Stimulated activated naive B cell treated with anti-CD40 and anti-IgM and Interleukin-4, amounts not matched to agents 10 μg/mL and 1 μg/mL and 100 μg/mL, for 72 hours (primary cell): Measurements from ENCODE around the gene CEP112.
A peak's percentile ranks its signal among the peaks of the same experiment; 100 is the strongest.

Source experiments
- ATAC-seq, 2 donors: fragments of 150-1000 bp; cut with Tn5 transposase; replicated peaks; 2 replicates each; pipeline ENCODE4 v1.10.0; 2021; ENCODE audit warnings: moderate library complexity in 1 of 2
- DNase-seq: peaks from one replicate; pipeline ENCODE4 v3.0.0; 2021
- H3K27ac Mint-ChIP-seq: one replicate; pipeline ENCODE4 v1.8.0; 2022; ENCODE audit warnings: mild to moderate bottlenecking, mixed read lengths
- H3K27me3 Mint-ChIP-seq, 2 donors: one replicate each; pipeline ENCODE4 v1.8.0; 2022; ENCODE audit warnings: mixed read lengths in 2 of 2
- H3K36me3 Mint-ChIP-seq, 2 donors: one replicate each; pipeline ENCODE4 v1.8.0; 2022; ENCODE audit warnings: mixed read lengths in 2 of 2, mild to moderate bottlenecking in 1 of 2
- H3K4me1 Mint-ChIP-seq, 2 donors: one replicate each; pipeline ENCODE4 v1.8.0; 2022; ENCODE audit warnings: mixed read lengths in 2 of 2, mild to moderate bottlenecking in 1 of 2
- H3K4me3 Mint-ChIP-seq, 2 donors: one replicate each; pipeline ENCODE4 v1.8.0; 2022; ENCODE audit warnings: mild to moderate bottlenecking in 2 of 2, mixed read lengths in 2 of 2, moderate library complexity in 1 of 2
- H3K9me3 Mint-ChIP-seq, 2 donors: one replicate each; pipeline ENCODE4 v1.8.0; 2022; ENCODE audit warnings: mixed read lengths in 2 of 2, mild to moderate bottlenecking in 1 of 2

CEP112 gene

DNA sequence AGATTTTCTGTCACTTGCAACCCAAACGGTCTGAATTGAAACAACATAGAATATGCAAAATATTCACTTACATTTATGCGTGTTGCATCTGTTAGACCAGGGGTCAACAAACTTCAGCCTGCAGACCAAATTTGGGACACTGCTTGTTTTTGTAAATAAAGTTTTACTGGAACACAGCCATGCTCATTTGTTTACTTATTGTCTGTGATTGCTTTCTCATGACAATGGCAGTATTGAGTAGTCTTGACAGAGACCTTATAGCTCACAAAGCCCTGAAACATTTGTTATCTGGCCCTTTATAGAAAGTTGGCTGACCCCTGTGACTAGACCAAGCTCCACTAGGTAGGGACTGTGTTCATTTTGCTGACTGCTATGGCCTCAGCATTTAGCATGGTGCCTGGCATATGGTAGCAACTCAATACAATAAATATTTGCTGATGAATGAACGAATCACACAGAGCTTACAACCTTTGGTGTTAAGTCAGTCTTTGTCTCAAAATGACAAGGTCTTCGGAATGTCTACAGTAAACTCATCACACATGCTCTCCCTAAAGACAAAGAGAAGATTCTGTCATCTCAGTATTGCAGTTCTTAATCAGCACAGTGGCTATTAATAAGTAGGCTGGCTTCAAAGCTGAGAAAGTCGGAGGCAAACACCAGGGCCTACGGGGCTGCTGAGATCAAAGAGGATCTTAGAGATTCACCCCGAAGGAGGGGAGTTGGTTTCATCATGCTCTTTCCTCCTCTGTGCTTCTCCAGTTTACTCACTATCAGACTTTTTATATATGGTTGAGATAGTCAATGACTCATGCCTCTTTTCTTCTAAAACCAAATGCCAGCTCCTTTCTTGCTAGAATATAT is 535.3 kb downstream of the CEP112 start:
- no peak overlapping the region for H3K27ac Mint-ChIP-seq

DNA sequence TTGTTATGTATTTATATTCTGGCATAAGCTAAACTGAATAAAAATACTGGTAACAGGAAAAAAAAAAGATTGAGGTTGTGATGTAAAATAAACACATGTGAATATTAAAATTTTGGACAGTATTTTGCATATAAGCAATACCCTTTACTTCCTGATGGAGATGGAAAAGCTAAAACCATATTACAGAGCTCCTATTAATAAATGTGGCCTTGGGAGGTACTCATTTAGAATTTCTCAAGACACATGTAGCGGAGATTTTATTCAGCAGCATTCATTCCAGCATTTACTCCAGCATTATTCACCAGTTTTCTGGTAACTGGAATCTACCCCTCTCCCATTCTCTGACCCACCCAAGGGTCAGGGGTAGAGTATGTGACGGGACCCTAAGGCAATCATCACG is 536.2 kb downstream of the CEP112 start:
- Mint-ChIP-seq H3K4me3 (no peak overlapping the region), H3K9me3 (peaks cover 5% of the 10 kb centered on the region in 2 donors), H3K4me1 (no peaks in the 10 kb centered on the region), H3K36me3 (peaks cover 0 to under 1% of the 10 kb centered on the region in 2 donors), H3K27ac (no peak overlapping the region), H3K27me3 (peaks cover 3 to 16% of the 10 kb centered on the region in 2 donors)
- DNase-seq, result no peak
- no peak for ATAC-seq

More for the DNA sequence above, 535.3 kb downstream of the CEP112 start:
- DNase-seq, result no peak
- H3K4me3 Mint-ChIP-seq, result no peak overlapping the region
- peaks cover 6 to 7% of the 10 kb centered on the region in 2 donors for H3K9me3 Mint-ChIP-seq
- peak; percentile 67 to 74 for ATAC-seq
- H3K36me3 Mint-ChIP-seq, result peaks cover 0 to 1% of the 10 kb centered on the region in 2 donors
- no peaks in the 10 kb centered on the region for H3K4me1 Mint-ChIP-seq
- peaks cover 1 to 19% of the 10 kb centered on the region in 2 donors for H3K27me3 Mint-ChIP-seq

DNA sequence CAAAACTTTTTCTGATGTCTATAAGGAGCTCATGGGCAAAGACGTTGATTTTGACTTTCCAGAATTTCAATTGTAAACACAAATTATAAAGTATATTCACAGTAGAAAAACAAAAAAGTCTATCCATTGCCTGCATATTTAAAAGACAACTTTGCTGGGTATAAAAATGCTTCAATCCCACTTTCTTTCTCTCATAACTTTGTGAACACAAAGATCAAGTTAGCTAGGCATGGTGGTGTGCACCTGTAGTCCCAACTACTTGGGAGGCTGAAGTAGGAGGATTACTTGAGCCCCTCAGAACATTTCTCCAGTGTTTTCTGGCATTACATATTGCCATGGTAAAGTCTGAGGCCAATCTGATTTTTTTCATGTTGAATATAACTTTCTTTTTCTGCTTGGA is 547.4 kb downstream of the CEP112 start:
- peaks cover 3 to 4% of the 10 kb centered on the region in 2 donors for H3K36me3 Mint-ChIP-seq
- DNase-seq (no peak), ATAC-seq (no peak)
- peaks cover 15 to 18% of the 10 kb centered on the region in 2 donors for H3K9me3 Mint-ChIP-seq
- peaks cover 0 to 6% of the 10 kb centered on the region in 2 donors for H3K4me1 Mint-ChIP-seq
- no peak overlapping the region for H3K4me3 Mint-ChIP-seq
- no peaks in the 10 kb centered on the region for H3K27me3 Mint-ChIP-seq
- no peak overlapping the region for H3K27ac Mint-ChIP-seq

DNA sequence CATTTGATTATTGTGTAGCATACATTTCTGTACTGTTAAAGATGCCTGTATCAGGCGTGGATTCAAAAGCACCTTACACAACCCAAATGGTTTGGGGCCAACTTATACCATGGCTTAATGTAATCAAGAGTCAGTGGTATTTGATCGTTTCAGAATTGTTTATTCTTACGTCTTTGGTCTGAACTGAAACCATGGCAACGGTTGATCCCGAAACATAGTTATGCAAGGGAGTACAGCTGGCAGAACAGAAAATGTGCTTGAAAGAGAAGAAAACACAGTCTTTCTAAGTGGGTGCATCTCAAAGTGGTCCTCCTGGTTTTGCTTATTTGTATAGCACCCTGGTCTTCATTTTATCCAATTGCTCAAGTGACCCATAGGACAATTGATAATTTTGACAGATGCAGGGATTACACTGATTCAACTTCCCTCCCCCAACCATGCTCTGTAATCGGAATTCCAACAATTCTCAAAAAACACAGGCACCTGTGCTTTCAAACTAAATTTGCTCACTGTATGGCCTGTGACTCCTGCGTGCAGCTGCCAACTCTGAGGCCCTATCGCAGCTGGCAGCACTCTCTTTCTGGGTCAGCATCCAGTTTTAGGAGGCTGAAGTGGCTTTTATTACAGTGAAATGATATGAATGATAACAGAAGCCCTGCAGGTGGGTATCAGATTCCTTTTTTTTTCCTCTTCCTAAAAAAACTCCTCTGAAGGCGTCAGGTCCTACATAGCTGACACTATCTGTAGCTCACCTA is 553.5 kb downstream of the CEP112 start:
- H3K27me3 Mint-ChIP-seq, result no peaks in the 10 kb centered on the region
- DNase-seq (no peak), ATAC-seq (no peak)
- H3K27ac Mint-ChIP-seq, result no peak overlapping the region
- peaks cover 3 to 7% of the 10 kb centered on the region in 2 donors for H3K9me3 Mint-ChIP-seq
- peaks cover 4 to 7% of the 10 kb centered on the region in 2 donors for H3K36me3 Mint-ChIP-seq
- H3K4me1 Mint-ChIP-seq, result peaks cover 0 to 6% of the 10 kb centered on the region in 2 donors
- H3K4me3 Mint-ChIP-seq, result no peak overlapping the region

DNA sequence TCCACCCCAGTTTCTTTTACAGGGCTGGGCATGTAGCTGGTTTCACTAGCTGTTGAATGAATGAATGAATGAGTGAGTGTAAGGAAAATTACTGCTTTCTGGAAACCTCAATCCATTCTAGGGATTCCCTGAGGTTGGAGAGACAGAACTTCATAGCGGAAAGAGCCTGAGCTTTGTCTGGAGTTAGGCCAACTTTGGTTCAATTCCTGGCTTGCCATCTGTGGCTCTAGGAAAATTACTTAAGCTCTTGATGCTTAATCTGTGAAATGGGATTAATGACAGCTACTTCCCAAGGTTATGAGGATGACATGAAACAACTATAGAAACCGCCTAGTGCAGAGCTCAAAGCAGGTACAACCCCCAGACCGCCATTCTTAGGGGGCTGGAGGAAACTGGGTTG is 554.1 kb downstream of the CEP112 start:
- Mint-ChIP-seq H3K4me3 (no peak overlapping the region), H3K27ac (no peak overlapping the region), H3K36me3 (peaks cover 4 to 7% of the 10 kb centered on the region in 2 donors), H3K4me1 (peaks cover 0 to 2% of the 10 kb centered on the region in 2 donors), H3K9me3 (peaks cover 3 to 7% of the 10 kb centered on the region in 2 donors), H3K27me3 (no peaks in the 10 kb centered on the region)
- no peak for ATAC-seq
- no peak for DNase-seq

DNA sequence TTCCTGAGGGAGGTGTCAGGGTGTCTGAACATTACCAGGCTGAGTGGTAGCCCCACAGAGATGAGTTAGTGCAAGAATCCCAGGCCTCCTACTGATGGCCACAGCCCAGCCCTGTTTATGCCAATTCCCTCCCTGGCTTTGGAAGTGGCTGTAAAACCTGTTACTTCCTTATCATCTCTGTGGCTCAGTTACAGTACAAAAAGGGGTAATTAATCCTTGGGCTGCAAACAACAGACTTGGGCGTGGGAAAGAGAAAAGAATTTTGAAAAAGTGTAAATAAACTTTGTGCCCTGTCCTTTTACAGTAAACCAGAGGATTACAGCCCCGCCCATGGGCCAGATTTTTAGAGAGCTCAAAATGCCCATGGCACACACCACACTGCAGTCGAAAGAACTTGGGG is 557.4 kb downstream of the CEP112 start:
- H3K27ac Mint-ChIP-seq, result no peak overlapping the region
- H3K9me3 Mint-ChIP-seq, result no peaks in the 10 kb centered on the region
- ATAC-seq (no peak), DNase-seq (no peak)
- no peaks in the 10 kb centered on the region for H3K4me1 Mint-ChIP-seq
- no peak overlapping the region for H3K4me3 Mint-ChIP-seq
- no peaks in the 10 kb centered on the region for H3K27me3 Mint-ChIP-seq
- peaks cover 0 to 4% of the 10 kb centered on the region in 2 donors for H3K36me3 Mint-ChIP-seq

DNA sequence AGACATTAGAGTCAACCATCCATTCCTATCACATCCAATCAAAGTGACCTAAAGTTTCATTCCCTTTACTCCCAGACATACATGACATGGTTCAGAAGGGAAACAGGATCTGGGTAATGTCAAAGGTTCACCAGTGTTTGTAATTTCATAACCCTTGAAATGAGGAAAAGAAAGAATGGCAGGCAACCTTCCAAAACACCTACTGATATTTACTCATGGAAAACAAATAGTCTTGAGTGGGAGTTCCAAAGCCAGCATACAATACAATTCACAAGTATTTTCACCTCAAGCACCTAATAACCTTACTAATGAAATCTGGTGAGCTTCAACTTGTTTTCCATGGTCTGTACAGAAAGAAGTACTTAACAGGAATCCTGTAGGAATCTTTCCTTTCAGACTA is 557.9 kb downstream of the CEP112 start:
- Mint-ChIP-seq H3K9me3 (no peaks in the 10 kb centered on the region), H3K36me3 (peaks cover 0 to 4% of the 10 kb centered on the region in 2 donors), H3K27me3 (no peaks in the 10 kb centered on the region), H3K4me1 (no peaks in the 10 kb centered on the region), H3K4me3 (no peak overlapping the region), H3K27ac (no peak overlapping the region)
- ATAC-seq (no peak), DNase-seq (no peak)

DNA sequence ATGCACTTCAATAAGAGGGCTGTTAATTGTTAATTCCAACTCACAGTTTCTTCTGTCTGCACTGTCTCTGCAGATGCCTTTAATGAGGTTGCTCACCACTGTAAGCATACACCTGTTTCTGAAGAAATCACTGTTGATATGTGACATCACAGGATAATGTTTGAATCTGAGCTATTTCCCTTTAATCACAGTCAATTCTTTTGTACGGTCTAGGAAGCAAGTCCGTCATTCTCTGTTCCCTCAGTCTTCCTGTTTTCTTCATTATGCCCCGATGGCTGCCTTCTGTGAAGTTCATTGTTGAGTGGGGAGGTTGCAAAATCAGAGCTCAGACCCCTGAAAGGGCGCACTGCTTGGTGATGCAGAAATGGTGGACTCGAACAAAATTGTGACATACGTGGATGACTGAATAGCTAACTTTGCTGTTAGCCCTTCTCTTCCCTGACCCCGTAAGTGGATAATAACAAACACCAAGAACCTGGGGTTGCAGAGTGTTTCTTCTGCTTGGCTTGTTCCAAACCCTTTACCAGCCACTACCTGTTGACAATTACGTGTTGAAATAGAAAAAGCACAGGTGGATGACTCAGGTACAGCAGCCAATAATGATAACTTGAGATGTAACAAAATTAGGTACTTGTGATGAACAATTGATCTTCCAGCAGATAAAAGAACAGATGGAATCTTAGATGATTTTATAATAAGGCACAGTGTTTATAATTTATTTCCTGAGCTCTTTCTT is 558.6 kb downstream of the CEP112 start:
- peaks cover 0 to 4% of the 10 kb centered on the region in 2 donors for H3K36me3 Mint-ChIP-seq

DNA sequence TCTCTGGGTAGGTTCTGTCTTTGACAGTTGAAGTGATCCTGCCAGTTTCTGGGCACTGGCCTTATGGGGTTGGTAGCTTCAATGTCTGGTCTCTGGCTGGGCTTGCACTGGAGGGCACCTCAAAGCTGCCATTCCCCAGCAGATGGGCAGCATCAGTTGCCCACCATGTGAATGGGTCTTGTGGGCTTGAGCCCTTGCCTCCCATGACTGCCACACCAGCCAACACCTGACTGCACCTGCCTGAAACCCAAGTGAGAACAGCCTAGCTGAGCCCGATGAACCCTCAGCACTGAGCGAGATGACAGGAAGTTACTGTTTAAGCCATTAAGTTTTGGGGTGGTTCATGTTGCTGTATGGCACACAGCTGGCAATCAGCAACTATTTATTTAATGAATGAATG is 561.4 kb downstream of the CEP112 start:
- no peak overlapping the region for H3K4me3 Mint-ChIP-seq
- ATAC-seq, result no peak

More for the DNA sequence above, 558.6 kb downstream of the CEP112 start:
- ATAC-seq, result no peak
- Mint-ChIP-seq H3K27ac (no peak overlapping the region), H3K4me1 (no peaks in the 10 kb centered on the region), H3K4me3 (no peak overlapping the region), H3K9me3 (no peaks in the 10 kb centered on the region), H3K27me3 (no peaks in the 10 kb centered on the region)
- no peak for DNase-seq

DNA sequence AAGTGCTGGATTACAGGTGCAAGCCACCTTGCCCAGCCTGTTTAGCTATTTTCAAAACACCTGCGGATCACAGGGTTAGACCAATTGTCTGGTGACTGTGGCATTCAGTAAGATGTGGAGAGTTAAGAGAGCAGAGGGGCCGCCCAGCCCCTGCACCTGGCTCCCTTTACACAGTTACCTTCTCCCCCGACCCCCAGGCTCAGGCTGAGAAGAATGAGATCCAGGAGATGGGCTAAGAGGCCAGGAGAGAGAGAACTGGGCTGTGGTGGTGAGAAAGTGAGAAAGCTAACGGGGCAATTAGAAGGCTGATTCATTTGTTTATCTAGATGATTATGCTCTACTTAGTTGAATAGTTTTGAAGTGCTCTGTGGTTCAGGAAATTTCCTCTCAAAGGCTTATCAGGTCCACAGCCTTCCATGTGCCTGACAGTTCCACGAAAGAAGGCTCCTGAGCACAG is 562.7 kb downstream of the CEP112 start:
- H3K36me3 Mint-ChIP-seq, result no peaks in the 10 kb centered on the region

More for the DNA sequence above, 561.4 kb downstream of the CEP112 start:
- no peak overlapping the region for H3K27ac Mint-ChIP-seq
- no peaks in the 10 kb centered on the region for H3K4me1 Mint-ChIP-seq
- H3K9me3 Mint-ChIP-seq, result no peaks in the 10 kb centered on the region
- DNase-seq, result no peak
- H3K27me3 Mint-ChIP-seq, result peaks cover 0 to 2% of the 10 kb centered on the region in 2 donors
- no peaks in the 10 kb centered on the region for H3K36me3 Mint-ChIP-seq

DNA sequence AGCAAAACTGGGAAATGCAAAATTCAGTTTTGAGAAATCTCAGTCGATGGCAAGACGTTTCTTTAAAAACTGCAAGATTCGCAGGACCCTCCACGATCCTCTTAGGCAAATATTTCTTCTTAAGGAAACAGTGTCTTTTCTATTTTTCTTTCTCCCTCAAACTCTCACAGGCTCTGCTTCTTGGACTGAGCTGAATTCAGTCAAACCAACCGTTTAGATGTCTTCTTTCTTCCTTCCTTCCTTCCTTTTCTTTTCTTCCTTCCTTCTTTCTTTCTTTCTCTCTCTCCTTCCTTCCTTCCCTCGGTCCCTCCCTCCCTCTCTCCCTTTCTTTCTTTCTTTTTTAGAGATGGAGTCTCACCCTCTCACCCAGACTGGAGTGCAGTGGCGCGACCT is 563.3 kb downstream of the CEP112 start:
- no peak for ATAC-seq
- no peaks in the 10 kb centered on the region for H3K36me3 Mint-ChIP-seq
- H3K27ac Mint-ChIP-seq, result no peak overlapping the region

More for the DNA sequence above, 562.7 kb downstream of the CEP112 start:
- Mint-ChIP-seq H3K9me3 (no peaks in the 10 kb centered on the region), H3K4me3 (no peak overlapping the region), H3K27me3 (peaks cover 0 to 6% of the 10 kb centered on the region in 2 donors), H3K27ac (no peak overlapping the region), H3K4me1 (no peaks in the 10 kb centered on the region)
- DNase-seq (no peak), ATAC-seq (no peak)

DNA sequence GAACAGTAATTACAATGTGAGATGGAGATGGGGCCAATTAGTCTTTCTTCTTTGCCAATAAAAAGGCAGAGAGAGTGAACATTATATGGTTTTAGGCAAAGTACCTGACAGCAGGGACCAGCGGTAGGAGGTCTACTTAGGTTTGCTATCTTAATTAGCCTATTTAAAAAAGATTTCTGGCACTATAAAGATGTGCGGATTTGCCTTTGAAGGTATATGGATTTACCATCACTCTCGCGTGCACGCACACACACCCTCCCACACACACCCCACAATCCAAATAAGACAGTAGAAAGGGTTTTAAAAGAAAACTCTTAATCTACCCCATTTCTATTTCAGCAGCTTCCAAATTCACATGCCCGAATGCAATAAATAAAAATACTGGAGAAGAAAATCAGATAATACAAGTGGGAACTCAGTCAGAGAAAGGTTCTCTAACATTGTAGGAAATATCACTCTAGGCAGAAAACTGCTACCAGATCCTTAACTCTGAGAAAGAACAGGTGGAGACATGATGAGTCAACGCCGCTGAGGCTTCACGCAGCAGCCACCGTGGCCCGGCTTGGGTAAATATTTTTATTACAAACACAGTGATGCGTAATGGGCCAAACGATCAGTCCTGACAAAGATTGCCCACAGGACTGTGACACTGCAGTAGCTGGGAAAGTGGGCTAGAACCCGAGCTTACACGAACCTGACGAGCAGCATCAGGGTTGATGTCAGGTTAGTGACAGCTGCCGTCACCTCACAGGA is 563.9 kb downstream of the CEP112 start:
- Mint-ChIP-seq H3K36me3 (no peaks in the 10 kb centered on the region), H3K4me1 (no peaks in the 10 kb centered on the region), H3K27ac (no peak overlapping the region), H3K4me3 (no peak overlapping the region), H3K9me3 (no peaks in the 10 kb centered on the region), H3K27me3 (peaks cover 0 to 6% of the 10 kb centered on the region in 2 donors)
- DNase-seq, result no peak
- ATAC-seq, result no peak

More for the DNA sequence above, 563.3 kb downstream of the CEP112 start:
- Mint-ChIP-seq H3K4me1 (no peaks in the 10 kb centered on the region), H3K27me3 (peaks cover 0 to 6% of the 10 kb centered on the region in 2 donors), H3K4me3 (no peak overlapping the region), H3K9me3 (no peaks in the 10 kb centered on the region)
- no peak for DNase-seq

DNA sequence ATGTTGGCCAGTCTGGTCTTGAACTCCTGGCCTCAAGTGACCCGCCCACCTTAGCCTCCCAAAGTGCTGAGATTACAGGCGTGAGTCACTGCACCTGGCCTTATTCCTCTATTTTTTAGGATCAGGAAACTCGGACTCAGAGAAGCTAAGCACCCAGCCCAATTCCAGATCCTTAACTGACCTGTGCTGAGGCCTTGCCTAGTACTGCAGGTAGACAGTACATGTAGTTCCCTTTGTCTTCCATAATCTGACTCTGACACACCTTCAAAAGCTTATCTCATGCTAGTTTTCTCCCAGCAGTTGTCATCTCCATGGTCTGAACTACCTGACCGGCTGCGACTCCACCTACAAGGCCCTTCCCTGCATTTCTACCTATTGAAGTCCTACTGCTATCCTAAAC is 564.8 kb downstream of the CEP112 start:
- ATAC-seq, result no peak
- DNase-seq, result no peak
- no peak overlapping the region for H3K27ac Mint-ChIP-seq
- peaks cover 0 to 6% of the 10 kb centered on the region in 2 donors for H3K27me3 Mint-ChIP-seq
- no peaks in the 10 kb centered on the region for H3K4me1 Mint-ChIP-seq
- H3K4me3 Mint-ChIP-seq, result no peak overlapping the region
- no peaks in the 10 kb centered on the region for H3K36me3 Mint-ChIP-seq
- no peaks in the 10 kb centered on the region for H3K9me3 Mint-ChIP-seq
